Peyer's patch (tissue), 4 donors: ENCODE data around the gene FANCB.

ENCODE experiments used
- CTCF ChIP-seq, 6 experiments: fragments of 450-650 bp in 4 of 6; fragments of 200-600 bp in 2 of 6; sonication (generic) in 1 of 6; IDR thresholded peaks; one replicate each; pipeline ENCODE4 v1.5.1; 2017 to 2019; ENCODE audit warnings: antibody characterized with exemption in 6 of 6, mild to moderate bottlenecking in 3 of 6, moderate library complexity in 1 of 6
- POLR2A ChIP-seq, 2 donors: fragments of 450-650 bp; IDR thresholded peaks; one replicate each; pipeline ENCODE4 v1.5.1; 2017; ENCODE audit warnings: antibody characterized with exemption in 2 of 2, mild to moderate bottlenecking in 2 of 2, moderate library complexity in 2 of 2

DNA sequence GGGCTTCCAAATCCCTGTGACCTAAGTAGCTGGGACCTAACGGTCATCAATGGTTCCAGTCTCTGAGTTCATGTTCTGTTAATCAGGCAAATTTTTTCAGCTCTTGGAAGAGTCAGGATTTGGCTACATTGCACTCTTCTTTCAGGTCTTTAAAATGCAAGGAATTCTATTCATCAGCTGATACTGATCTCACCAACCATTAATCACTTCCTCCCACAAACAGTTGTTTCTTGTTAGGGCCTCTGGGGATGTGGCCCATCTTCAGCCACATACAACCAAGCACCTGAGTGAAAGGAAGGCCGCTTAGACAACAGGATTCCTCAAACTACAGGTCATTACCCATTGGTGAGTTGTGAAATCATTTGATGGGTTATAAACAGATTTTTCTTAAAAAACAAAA lies 71.7 kb downstream of the FANCB start:
- TF ChIP-seq POLR2A (IDR thresholded peaks at IDR 0.05) = no peak
- no peak for TF ChIP-seq CTCF (IDR thresholded peaks at IDR 0.05)
